GM19372 (cell line): ENCODE results near the gene MRFAP1L1.
"Not testable (repeated sequence)": the region's sequence is repeated elsewhere in the genome, so short reads cannot be mapped to it uniquely, and the experiment has no call there.

Source experiments
- ATAC-seq: cut with Tn5 transposase; IDR thresholded peaks from one replicate; pipeline ENCODE4 v1.9.1; 2021; ENCODE audit warnings: mild to moderate bottlenecking, low read depth, moderate library complexity; ENCODE audit not compliant: unreplicated experiment

The MRFAP1L1 gene

GRCh38 chr4:6693231-6694176, 16.2 kb downstream of the MRFAP1L1 start, which contains the start of gene S100P:
Gene S100P, plus strand, starts transcription at chr4:6693878. Its CDS starts 55 bp downstream, at chr4:6693933.
- ATAC-seq: no peak

GRCh38 chr4:6692806-6693205, 16.9 kb downstream of the MRFAP1L1 start:
- ATAC-seq: no peak

- no peak for ATAC-seq
Observed at GRCh38 chr4:6692379-6692778, 17.3 kb downstream of the MRFAP1L1 start.

- no peak for ATAC-seq
Observed at GRCh38 chr4:6689506-6689960, 20.1 kb downstream of the MRFAP1L1 start.

- peak; percentile 85 for ATAC-seq
Observed at GRCh38 chr4:6688879-6689505, 20.7 kb downstream of the MRFAP1L1 start.

GRCh38 chr4:6687947-6688878, 21.5 kb downstream of the MRFAP1L1 start:
- ATAC-seq: no peak

GRCh38 chr4:6686104-6686787, 23.4 kb downstream of the MRFAP1L1 start:
- no peak for ATAC-seq

- no peak for ATAC-seq
Observed at GRCh38 chr4:6684656-6685055, 25.0 kb downstream of the MRFAP1L1 start.

- no peak for ATAC-seq
Observed at GRCh38 chr4:6682862-6683590, 26.6 kb downstream of the MRFAP1L1 start.

GRCh38 chr4:6681191-6681590, 28.5 kb downstream of the MRFAP1L1 start:
- no peak for ATAC-seq

GRCh38 chr4:6680372-6681034, 29.2 kb downstream of the MRFAP1L1 start:
- ATAC-seq: no peak

- ATAC-seq: no peak
Observed at GRCh38 chr4:6676722-6677558, 32.7 kb downstream of the MRFAP1L1 start.

DNA sequence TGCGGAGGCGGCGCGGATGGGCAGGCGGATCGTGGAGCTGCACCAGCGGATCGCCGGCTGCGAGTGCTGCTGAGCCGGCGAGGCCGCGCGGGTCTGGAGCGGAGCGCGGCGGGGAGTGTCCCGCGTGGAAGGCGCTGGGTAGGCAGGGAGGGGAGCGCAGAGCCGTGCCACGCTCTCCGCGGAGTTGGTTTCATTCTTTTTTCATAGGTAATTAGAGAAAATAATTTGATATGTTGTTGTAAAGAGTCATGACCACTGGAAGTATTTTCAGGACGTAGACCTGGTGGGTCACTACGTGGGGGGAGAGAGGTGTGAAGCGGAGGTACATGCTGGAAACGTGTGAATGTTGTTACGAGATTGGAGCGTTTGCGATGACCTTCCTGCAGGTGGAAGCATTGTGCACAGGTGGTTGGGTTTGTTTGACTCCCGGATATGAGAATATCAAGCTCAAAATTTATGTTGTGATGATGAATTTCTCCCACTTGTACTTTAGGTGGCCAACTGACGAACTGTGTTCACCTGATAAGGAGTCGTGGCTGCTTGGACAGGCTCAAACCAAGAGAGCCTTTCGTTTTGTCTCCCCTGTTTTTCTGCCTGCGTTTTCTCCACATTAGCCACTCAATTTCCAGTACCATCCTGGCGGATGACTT, 35.0 kb downstream of the MRFAP1L1 start:
- ATAC-seq: peak; percentile 44

- ATAC-seq: peak; percentile 80
Observed at GRCh38 chr4:6673660-6674499, 35.8 kb downstream of the MRFAP1L1 start.

DNA sequence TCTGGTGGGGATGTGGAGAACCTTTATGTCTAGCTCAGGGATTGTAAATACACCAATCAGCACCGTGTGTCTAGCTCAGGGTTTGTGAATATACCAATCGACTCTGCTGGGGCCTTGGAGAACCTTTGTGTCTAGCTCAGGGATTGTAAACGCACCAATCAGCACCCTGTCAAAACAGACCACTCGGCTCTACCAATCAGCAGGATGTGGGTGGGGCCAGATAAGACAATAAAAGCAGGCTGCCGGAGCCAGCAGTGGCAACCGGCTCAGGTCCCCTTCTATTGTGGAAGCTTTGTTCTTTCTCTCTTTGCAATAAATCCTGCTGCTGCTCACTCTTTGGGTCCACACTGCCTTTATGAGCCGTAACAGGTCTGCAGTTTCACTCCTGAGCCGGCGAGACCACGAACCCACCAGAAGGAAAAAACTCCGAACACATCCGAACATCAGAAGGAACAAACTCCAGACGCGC, 36.4 kb downstream of the MRFAP1L1 start:
- not testable (repeated sequence) for ATAC-seq

DNA sequence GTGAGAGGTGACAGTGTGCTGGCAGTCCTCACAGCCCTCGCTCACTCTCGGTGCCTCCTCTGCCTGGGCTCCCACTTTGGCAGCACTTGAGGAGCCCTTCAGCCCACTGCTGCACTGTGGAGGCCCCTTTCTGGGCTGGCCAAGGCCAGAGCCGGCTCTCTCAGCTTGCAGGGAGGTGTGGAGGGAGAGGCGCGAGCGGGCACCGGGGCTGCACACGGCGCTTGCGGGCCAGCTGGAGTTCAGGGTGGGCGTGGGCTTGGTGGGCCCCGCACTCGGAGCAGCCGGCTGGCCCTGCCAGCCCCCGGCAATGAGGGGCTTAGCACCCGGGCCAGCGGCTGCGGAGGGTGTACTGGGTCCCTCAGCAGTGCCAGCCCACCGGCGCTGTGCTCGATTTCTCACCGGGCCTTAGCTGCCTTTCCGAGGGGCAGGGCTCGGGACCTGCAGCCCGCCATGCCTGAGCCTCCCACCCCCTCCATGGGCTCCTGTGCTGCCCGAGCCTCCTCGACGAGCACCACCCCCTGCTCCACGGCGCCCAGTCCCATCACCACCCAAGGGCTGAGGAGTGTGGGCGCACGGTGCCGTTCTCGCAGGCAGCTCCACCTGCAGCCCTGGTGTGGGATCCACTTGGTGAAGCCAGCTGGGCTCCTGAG, 37.0 kb downstream of the MRFAP1L1 start:
- not testable (repeated sequence) for ATAC-seq
